ENCODE measurements around the gene CHPT1.

GRCh38 chr12:101663298-101663697, 34.1 kb upstream of the CHPT1 start:
- TF ChIP-seq CTCF (IDR thresholded peaks at IDR 0.05; ENCODE audit: borderline replicate concordance, extremely low read depth, low read length, poor library complexity, severe bottlenecking): no peak
- no peak for TF ChIP-seq EZH2 (IDR thresholded peaks at IDR 0.05; ENCODE audit: borderline replicate concordance, low read depth, low read length, severe bottlenecking)

Data from DND-41 (cell line).